NCI-H146 treated with DMSO at 0.1 percent for 48 hours (cell line): ENCODE results near the gene MBL2.

ENCODE experiments used
- DNase-seq: peaks from one replicate; lab custom pipeline; 2025; ENCODE audit not compliant: unreplicated experiment; lab: John Stamatoyannopoulos, UW

The MBL2 gene

DNA sequence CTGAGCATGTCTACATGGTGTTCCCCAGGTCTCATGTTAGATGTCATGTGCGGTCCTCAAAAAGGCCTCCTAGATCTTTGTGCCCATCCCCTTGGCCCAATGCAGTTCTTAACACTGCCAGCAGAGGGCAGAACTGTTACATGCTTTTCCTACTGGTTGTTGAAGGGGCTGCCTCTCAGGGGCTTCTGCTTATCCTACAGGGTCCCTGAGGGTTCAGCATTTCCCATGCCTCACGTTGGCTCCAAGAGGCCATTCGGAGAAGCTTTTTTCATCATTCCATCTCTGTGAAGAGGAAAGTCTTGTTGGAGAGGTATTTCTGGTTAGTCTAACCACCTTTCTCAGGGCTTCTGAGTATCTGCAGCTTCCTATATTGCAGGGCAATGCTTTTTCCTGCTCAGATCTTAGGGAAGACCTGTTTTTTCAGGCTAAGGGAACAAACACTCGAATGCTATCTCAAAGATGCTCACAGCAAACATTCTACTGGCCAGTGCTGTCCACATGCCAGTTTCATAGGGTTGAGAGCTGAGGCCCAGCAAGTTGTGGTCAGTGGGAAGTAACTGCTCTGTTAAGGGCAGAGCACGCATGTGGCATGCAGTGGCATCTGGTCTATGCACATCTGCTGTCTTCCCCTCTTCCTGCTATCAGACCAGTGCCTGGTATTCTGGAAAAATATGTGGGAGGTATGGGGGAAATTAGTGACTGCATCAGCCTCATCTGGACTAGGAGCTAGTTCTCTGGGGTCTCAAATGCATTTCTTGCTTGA is 31.5 kb downstream of the MBL2 start:
- DNase-seq, result no peak

DNA sequence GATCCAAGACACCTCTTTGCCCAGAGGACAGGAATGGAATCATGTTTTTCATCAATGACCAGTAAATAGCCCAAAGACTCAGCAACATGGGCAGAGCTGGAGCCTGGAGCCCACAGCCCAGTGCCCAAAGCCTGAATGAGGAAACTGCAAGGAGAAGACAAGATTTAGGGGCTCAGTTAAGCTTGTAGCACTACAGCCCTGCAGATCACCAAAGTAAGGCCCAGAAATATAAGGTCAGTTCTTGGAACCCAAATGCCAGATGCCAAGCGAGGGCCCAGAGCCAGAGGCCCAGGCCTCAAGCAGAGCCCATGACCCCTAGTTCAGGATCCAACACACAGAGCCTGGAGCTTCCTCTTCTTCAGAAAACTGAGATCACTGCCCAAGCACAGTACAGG is 32.4 kb downstream of the MBL2 start:
- DNase-seq, result no peak

DNA sequence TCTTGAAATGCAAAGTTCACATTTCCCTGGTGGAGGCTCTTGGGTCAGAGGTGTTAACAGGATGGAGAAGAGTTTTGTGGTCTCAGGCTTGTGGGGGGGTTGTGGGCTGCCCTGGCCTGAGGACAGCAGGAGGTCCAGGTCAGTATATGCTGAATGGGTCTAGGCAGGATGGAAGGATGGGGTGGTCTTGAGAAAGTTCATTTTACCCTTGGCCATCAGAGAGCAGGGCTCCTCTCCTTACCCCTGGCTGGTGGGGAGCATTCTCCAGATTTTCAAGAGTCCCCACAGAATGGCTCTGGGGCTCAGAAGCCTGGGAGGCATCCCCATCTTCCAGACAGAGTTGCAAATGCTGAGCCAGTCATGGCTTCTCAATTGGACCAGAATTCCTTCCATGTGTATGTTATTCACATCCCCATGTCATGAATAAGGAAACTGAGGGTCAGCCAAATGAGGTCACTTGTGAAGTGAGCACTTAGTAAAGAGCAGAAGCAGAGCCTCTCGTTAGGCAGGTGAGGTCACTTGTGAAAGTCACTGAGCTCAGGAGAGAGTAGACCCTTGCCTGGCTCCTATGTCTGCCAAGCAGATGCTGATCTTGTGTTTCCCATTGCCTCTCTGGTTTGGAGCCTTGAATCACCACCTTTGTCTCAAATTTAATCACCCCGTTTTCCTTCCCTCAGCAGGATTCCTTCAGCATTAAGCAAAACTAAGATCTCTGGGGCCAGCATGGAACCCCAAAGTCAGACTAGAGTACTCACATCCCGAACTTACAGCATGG is 33.0 kb downstream of the MBL2 start:
- no peak for DNase-seq

DNA sequence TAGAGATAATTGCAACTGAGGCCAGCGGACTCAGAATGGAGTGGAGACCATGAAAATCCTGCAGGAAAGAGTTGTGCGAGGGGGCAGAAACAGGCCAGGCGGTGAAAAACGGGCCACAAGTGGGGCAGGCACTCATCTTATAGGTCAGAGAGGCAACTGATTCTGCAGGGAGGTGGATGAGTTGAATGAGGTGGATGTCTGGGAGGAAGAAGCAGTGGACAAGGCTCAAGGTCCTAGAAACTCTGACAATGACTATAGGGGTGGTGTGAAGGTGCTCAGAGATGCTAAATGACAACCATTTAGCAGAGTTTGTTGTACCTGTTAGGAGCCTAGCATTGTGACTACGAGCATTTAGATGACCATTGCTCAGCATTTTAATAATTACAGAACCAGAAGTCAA is 33.6 kb downstream of the MBL2 start:
- DNase-seq, result no peak

DNA sequence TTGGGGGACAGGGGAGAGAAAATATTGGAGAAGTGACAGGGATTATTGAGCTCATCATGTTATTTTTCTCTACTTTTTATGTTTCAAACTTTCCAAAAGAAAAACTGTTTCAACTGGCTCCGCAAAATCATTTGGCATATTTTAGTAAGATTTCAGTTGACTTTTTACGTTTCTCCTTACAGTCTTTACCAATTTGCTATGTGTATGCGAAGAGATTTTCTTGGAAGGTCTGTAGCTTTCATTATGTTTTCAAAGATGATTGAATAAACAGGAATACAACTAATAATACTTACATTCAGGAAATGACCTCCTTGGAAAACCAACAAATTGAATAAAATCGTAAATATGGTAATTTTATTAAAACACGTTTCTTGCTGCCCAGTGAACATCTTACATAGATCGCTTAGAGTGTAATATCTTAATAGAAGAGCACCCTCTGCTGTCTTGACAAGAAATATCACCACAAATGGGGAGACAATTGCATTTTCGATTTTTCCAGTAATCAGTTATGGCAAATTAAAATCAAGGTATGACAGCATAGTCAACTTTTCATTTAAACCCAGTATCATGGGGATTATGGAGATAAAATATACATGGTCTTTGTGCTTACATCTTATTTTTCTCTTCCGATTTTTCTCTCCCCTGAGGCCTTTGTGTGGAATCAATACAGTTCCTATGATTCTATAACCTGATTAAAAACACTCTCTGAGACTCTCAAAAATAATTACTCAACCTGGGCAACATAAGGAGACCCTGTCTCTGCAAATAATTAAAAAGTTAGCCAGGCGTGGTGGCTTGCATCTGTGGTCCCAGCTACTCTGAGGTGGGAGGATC is 43.1 kb downstream of the MBL2 start:
- peak; percentile 7 for DNase-seq

DNA sequence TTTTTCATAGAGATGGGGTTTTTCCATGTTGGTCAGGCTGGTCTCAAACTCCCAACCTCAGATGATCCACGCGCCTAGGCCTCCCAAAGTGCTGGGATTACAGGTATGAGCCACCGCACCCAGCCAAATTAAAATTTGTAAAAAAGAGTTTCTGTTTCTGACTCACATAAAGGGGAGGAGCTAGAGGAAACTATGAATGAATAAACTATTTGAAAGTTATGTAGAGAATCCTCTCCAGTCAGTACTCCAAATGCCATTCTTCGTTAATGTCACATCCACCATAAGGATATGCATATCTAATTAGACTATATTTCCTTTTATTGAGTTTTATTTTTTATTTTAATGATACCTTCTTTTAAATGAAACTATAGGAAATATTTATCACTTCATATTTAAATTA is 52.6 kb downstream of the MBL2 start:
- DNase-seq, result no peak
